Gastrocnemius medialis (tissue), 4 donors: ENCODE results near the gene ALDH3A2. TPM values are rescaled to one million over a fixed set of nuclear protein-coding genes. Genes with fewer than 3 reads are reported as not detected.

Experiments used
- ATAC-seq, 2 donors: fragments of 150-250 bp; one replicate each; pipeline ENCODE4 v1.9.1; 2016
- DNase-seq, 2 donors: peaks; one replicate each; pipeline ENCODE4 v3.0.0-alpha.2; 2019
- H3K27ac ChIP-seq, 4 donors: fragments of 200-600 bp; sonication (generic); 1 replicate in 1 of 4; 2 replicates in 3 of 4; pipeline ENCODE4 v1.5.1; 2016 to 2018; ENCODE audit warnings: mild to moderate bottlenecking in 2 of 4, moderate library complexity in 1 of 4
- H3K27me3 ChIP-seq, 3 donors: fragments of 200-600 bp; sonication (generic) in 2 of 3; 1 replicate in 1 of 3; 2 replicates in 2 of 3; pipeline versions ENCODE4 v1.5.1 to v1.6.0; 2016 to 2019; ENCODE audit warnings: mild to moderate bottlenecking in 1 of 3, moderate library complexity in 1 of 3
- H3K36me3 ChIP-seq, 2 donors: fragments of 200-600 bp; sonication (generic) in 1 of 2; one replicate each; pipeline ENCODE4 v1.5.1; 2017 to 2018
- H3K4me1 ChIP-seq, 2 donors: fragments of 200-600 bp; sonication (generic) in 1 of 2; one replicate each; pipeline ENCODE4 v1.5.1; 2016 to 2017; ENCODE audit warnings: mild to moderate bottlenecking in 2 of 2
- H3K4me3 ChIP-seq, 4 donors: fragments of 200-600 bp; sonication (generic) in 3 of 4; 1 replicate in 1 of 4; 2 replicates in 3 of 4; pipeline ENCODE4 v1.5.1; 2016 to 2019; ENCODE audit warnings: mild to moderate bottlenecking in 2 of 4
- H3K9me3 ChIP-seq, 3 donors: fragments of 200-600 bp; sonication (generic) in 2 of 3; 1 replicate in 1 of 3; 2 replicates in 2 of 3; pipeline ENCODE4 v1.5.1; 2016 to 2019
- POLR2A ChIP-seq, 2 donors: fragments of 450-650 bp; IDR thresholded peaks; one replicate each; pipeline ENCODE4 v1.6.1; 2017; ENCODE audit warnings: antibody characterized with exemption in 2 of 2, mild to moderate bottlenecking in 2 of 2, moderate library complexity in 2 of 2
- in situ Hi-C, 4 donors: fragments of 200-750 bp; cut with MboI; loops; one replicate each; pipeline versions ENCODE4 v1.15.0 to v1.8.0; 2017; ENCODE audit warnings: low sequenced_read_pairs in 4 of 4
- intact Hi-C: fragments of 100-400 bp; cut with DNase I; formaldehyde crosslinking; loops from one replicate; pipeline ENCODE4 v1.15.1; 2023; ENCODE audit warnings: low total_unique reads
- total RNA-seq, 4 donors: library from RNA; depleted of rRNA; stranded (reverse); fragments of >200 nt; gene quantifications; one replicate each; pipeline versions ENCODE4 v1.1.0 to v1.2.3, GENCODE V29; 2016
- TF ChIP-seq, protein P1 (sequence below), 5 experiments: fragments of 450-650 bp in 3 of 5; fragments of 200-600 bp in 2 of 5; sonication (generic) in 2 of 5; IDR thresholded peaks in 4 of 5; conservative IDR thresholded peaks in 1 of 5; 1 replicate in 4 of 5; 2 replicates in 1 of 5; pipeline ENCODE4 v1.5.1; 2016 to 2019; ENCODE audit warnings: antibody characterized with exemption in 5 of 5, mild to moderate bottlenecking in 3 of 5, moderate library complexity in 3 of 5

The ALDH3A2 gene
- total RNA-seq, 4 donors from 2014 or later = 87.6 to 117 (median 98.2) TPM

DNA sequence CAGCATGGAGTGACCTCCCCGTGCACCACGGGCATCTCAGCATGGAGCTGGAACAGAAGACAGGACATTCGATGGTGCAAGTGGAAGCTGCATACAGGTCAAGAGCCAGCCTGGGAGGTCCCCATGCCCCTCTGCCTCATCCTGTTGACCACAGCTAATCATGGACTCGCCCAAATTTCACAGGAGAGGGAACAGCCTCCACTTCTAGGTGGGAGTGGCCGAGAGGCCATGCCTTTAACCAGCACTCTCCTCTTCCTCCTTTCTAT, 71.6 kb downstream of the ALDH3A2 start:
- Histone ChIP-seq H3K4me3 (no peak overlapping the region), H3K27ac (no peak overlapping the region), H3K27me3 (no peaks in the 10 kb centered on the region), H3K4me1 (peaks cover 10 to 17% of the 10 kb centered on the region in 2 donors), H3K9me3 (no peaks in the 10 kb centered on the region), H3K36me3 (no peaks in the 10 kb centered on the region)
- in situ Hi-C loops = no loop called here
- intact Hi-C loops = no loop called here
- TF ChIP-seq POLR2A (IDR thresholded peaks at IDR 0.05) = no peak
- TF ChIP-seq, protein P1, sequence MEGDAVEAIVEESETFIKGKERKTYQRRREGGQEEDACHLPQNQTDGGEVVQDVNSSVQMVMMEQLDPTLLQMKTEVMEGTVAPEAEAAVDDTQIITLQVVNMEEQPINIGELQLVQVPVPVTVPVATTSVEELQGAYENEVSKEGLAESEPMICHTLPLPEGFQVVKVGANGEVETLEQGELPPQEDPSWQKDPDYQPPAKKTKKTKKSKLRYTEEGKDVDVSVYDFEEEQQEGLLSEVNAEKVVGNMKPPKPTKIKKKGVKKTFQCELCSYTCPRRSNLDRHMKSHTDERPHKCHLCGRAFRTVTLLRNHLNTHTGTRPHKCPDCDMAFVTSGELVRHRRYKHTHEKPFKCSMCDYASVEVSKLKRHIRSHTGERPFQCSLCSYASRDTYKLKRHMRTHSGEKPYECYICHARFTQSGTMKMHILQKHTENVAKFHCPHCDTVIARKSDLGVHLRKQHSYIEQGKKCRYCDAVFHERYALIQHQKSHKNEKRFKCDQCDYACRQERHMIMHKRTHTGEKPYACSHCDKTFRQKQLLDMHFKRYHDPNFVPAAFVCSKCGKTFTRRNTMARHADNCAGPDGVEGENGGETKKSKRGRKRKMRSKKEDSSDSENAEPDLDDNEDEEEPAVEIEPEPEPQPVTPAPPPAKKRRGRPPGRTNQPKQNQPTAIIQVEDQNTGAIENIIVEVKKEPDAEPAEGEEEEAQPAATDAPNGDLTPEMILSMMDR (IDR thresholded peaks at IDR 0.05 in 4 of 5, conservative IDR thresholded peaks at IDR 0.05 in 1 of 5) = no peak
- no peak for DNase-seq
- no peak for ATAC-seq

DNA sequence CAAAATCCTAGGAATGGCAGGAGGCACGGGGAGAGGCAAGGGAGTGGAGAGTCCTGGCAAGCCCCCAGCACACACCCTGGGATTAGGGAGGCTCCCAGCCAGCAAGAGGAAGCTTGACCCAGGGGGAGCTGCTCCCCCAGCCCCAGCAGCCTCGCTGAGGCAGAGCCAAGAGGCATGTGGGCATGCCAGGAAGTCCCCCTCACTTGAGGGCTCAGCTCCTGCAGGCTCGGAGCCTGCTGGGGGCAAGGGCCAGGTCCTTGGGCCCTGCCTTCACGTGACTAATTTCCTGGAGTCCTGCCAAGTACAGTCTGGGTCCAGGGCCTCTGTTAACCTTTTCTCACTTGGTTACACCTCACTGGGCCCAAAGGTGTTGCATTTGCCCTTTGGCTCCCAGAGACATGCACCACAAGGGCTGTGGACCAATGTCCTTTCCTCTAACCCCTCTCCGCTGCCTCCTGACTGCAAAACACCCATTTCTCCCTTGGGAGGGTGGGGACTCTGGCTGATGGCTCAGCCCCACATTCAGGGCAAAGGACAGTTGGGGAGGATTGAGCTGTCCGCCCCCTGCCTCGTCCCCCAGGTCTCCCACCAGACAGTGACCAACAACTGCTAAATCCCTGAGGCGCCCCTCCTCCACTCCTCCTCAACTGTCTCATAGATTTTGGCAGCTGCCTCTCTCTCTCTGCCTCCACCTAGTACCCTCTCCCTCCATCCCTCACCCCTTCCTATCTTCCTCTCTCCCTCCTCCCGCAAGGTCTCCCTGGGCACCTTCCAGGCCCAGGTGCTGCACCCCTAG, 72.3 kb downstream of the ALDH3A2 start:
- Histone ChIP-seq H3K36me3 (no peaks in the 10 kb centered on the region), H3K4me3 (no peak overlapping the region), H3K4me1 (peaks cover 10 to 19% of the 10 kb centered on the region in 2 donors), H3K27me3 (no peaks in the 10 kb centered on the region), H3K9me3 (no peaks in the 10 kb centered on the region), H3K27ac (no peak overlapping the region)
- in situ Hi-C loops = no loop called here
- DNase-seq (no peak), ATAC-seq (no peak)
- TF ChIP-seq, protein P1 (IDR thresholded peaks at IDR 0.05 in 4 of 5, conservative IDR thresholded peaks at IDR 0.05 in 1 of 5) = no peak
- no peak for TF ChIP-seq POLR2A (IDR thresholded peaks at IDR 0.05)
- intact Hi-C loops = no loop called here

DNA sequence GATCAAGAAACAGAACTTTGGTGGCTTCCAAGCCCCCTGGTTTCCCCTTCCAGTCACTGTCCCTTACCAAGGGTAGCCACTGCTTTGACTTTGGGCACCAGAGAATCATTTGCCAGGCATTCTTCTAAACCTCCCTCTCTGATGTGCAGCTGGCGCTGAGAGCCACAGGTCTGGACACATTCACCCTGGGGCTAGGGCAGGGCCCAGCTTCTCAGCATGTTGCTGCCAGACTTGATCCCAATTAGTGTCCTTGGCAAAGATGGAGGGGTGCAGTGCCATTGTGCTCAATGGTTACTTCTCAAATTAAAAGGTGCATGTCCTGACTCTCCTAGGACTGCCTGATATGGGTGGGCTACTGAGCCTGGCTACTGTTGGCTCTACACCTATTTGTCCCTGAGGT, 75.4 kb downstream of the ALDH3A2 start:
- ATAC-seq = no peak
- in situ Hi-C loops (no loop called here), intact Hi-C loops (loop anchor here (1.0 kb wide), 1 partner anchor 29 kb away; no protein-coding TSS in a partner anchor)
- TF ChIP-seq, protein P1 (IDR thresholded peaks at IDR 0.05 in 4 of 5, conservative IDR thresholded peaks at IDR 0.05 in 1 of 5) = no peak
- no peak for TF ChIP-seq POLR2A (IDR thresholded peaks at IDR 0.05)
- Histone ChIP-seq H3K36me3 (no peaks in the 10 kb centered on the region), H3K9me3 (no peaks in the 10 kb centered on the region), H3K4me1 (peaks cover 34 to 39% of the 10 kb centered on the region in 2 donors), H3K4me3 (peak overlapping the region; percentile 38 to 55 (median 45)), H3K27me3 (no peaks in the 10 kb centered on the region), H3K27ac (peak overlapping the region; percentile 75 to 98 (median 94))
- DNase-seq = no peak

DNA sequence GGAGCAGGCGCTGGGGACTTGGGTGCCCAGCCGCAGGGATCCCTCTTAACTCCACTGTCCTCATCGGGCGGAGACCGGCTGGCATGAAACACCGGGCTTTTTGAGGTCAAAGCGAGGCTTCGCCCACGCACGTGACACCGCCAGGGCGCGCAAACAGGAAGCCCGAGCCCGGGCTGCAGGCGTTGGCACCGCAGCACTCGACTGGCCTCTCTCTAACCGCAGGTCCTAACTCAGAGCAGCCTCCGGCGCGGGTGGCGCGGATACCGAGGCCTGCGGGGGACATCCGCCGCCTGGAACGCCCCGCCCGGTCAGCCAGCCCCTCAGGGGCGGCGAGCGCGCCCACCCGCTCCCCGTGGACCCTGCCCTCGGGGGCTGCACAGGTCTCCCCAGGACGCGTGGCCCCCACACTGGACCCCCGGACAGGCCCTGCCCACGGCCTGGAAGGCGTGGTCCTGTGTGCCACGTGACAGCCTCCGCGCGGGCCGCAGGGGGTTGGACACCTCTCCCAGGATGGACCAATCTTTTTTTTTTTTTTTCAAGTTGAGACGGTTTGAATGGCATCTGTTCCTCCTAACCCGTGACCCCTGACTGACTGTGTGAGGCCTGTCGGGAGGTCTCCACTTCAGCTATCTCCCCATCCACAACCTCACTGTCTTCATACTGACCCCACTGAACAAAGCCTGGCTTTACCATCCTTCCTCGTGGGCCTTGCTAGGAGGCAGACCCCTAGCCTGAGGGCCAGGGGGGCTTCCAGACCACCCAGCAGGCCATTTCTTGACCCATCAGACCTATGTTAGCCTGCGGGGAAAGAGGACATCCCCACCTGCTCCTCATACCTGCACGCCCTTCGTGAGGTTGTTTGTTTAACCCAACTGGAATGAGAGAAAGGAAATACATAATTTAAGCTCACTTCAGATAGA, 76.2 kb downstream of the ALDH3A2 start:
- Histone ChIP-seq H3K4me3 (peak overlapping the region; percentile 38 to 55 (median 45)), H3K27ac (peak overlapping the region; percentile 75 to 98 (median 94)), H3K9me3 (no peaks in the 10 kb centered on the region), H3K4me1 (peaks cover 34 to 39% of the 10 kb centered on the region in 2 donors), H3K36me3 (no peaks in the 10 kb centered on the region), H3K27me3 (no peaks in the 10 kb centered on the region)
- ATAC-seq (peak in 1 of 2 donors; percentile 13), DNase-seq (peak; percentile 53 to 75)
- no peak for TF ChIP-seq POLR2A (IDR thresholded peaks at IDR 0.05)
- intact Hi-C loops (loop anchor here (1.0 kb wide), 1 partner anchor 29 kb away; no protein-coding TSS in a partner anchor), in situ Hi-C loops (no loop called here)

DNA sequence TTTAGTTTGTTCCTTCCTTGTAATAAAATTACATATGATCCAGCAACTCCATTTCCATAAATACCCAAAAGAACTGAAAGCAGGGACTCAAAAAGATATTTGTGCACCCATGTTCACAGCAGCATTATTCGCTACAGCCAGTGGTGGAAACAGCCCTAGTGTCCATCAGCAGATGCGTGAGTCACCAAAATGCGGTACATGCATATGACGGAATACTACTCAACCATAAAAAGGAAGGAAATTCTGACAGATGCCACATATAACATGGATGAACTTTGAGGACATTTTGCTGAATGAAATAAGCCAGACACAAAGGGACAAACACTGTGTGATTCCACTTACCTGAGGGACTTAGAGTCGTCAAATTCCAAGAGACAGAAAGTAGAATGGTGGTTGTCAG, 76.9 kb downstream of the ALDH3A2 start:
- peak overlapping the region; percentile 7 to 98 (median 94) for H3K27ac ChIP-seq
- intact Hi-C loops = no loop called here
- in situ Hi-C loops = no loop called here
- H3K9me3 ChIP-seq = no peaks in the 10 kb centered on the region
- H3K4me1 ChIP-seq = peaks cover 34 to 39% of the 10 kb centered on the region in 2 donors
- H3K36me3 ChIP-seq = no peaks in the 10 kb centered on the region
- DNase-seq (no peak), ATAC-seq (no peak)
- H3K27me3 ChIP-seq = no peaks in the 10 kb centered on the region
- H3K4me3 ChIP-seq = no peak overlapping the region
- no peak for TF ChIP-seq POLR2A (IDR thresholded peaks at IDR 0.05)
- TF ChIP-seq, protein P1 (IDR thresholded peaks at IDR 0.05 in 4 of 5, conservative IDR thresholded peaks at IDR 0.05 in 1 of 5) = no peak
